Upper lobe of right lung (tissue), 1 donor: Measurements from ENCODE around the gene OR52B4. TPM values are rescaled to one million over a fixed set of nuclear protein-coding genes. Genes with fewer than 3 reads are reported as not detected.

ENCODE experiments used
- total RNA-seq: library from RNA; stranded (reverse); fragmentation: NEBNext Ultra II Directional; extraction: Animal tissue kit (Norgen Biotek cat#: 25700); gene quantifications from one replicate; pipeline ENCODE4 v1.2.1, GENCODE V29; 2021
- donor health status: DM: no; HTN: yes; CAD: no; lungs with severe emphysema.

The OR52B4 gene
- total RNA-seq, 1 donor from 2014 or later, result not detected

Other genes starting within 250 kb of the OR52B4 start
- 34.1 TPM for gene TRIM21, start 25.3 kb upstream of the OR52B4 start, total RNA-seq
- gene OR52K2, start 80.9 kb upstream of the OR52B4 start, total RNA-seq, result not detected
- gene OR52K1, start 114.3 kb upstream of the OR52B4 start, total RNA-seq, result 0.12 TPM
- not detected for gene OR52M1, start 176.8 kb upstream of the OR52B4 start, total RNA-seq
- not detected for gene OR52I2, start 213.4 kb upstream of the OR52B4 start, total RNA-seq
- gene OR52I1, start 225.7 kb upstream of the OR52B4 start, total RNA-seq, result not detected
- 12.4 TPM for gene TRIM68, start 239.8 kb upstream of the OR52B4 start, total RNA-seq